H54 (cell line): ENCODE measurements around the gene PPP2R2D.

Experiments used
- DNase-seq: peaks from one replicate; pipeline ENCODE4 v3.0.0; 2011; ENCODE audit warnings: low spot score, mixed read lengths; ENCODE audit not compliant: insufficient read length
- FAIRE-seq: peaks from 3 replicates; lab custom pipeline; 2011; peaks lifted over from hg19 to GRCh38; lab: Jason Lieb, UNC
- POLR2A ChIP-seq: IDR thresholded peaks from 2 replicates; pipeline ENCODE4 v1.6.1; 2011; ENCODE audit warnings: low read depth, mild to moderate bottlenecking, low read length

Gene PPP2R2D

GRCh38 chr10:131859341-131860020, 41.3 kb upstream of the PPP2R2D start:
- TF ChIP-seq POLR2A = no peak
- no peak for FAIRE-seq
- no peak for DNase-seq

- no peak for TF ChIP-seq POLR2A
- DNase-seq (no peak), FAIRE-seq (no peak)
Observed at GRCh38 chr10:131860311-131860710, 40.5 kb upstream of the PPP2R2D start.

GRCh38 chr10:131860806-131861440, 39.9 kb upstream of the PPP2R2D start:
- FAIRE-seq (no peak), DNase-seq (no peak)
- TF ChIP-seq POLR2A = no peak

GRCh38 chr10:131862548-131862947, 38.3 kb upstream of the PPP2R2D start:
- DNase-seq = no peak
- no peak for FAIRE-seq
- TF ChIP-seq POLR2A = no peak

- FAIRE-seq = no peak
- DNase-seq = no peak
- no peak for TF ChIP-seq POLR2A
Observed at GRCh38 chr10:131865223-131865917, 35.4 kb upstream of the PPP2R2D start.

GRCh38 chr10:131866673-131867072, 34.1 kb upstream of the PPP2R2D start:
- FAIRE-seq (no peak), DNase-seq (no peak)
- TF ChIP-seq POLR2A = no peak

GRCh38 chr10:131868436-131868835, 32.4 kb upstream of the PPP2R2D start:
- no peak for TF ChIP-seq POLR2A
- FAIRE-seq = no peak
- DNase-seq = no peak

GRCh38 chr10:131869344-131869743, 31.5 kb upstream of the PPP2R2D start:
- FAIRE-seq (no peak), DNase-seq (no peak)
- no peak for TF ChIP-seq POLR2A

GRCh38 chr10:131870411-131870810, 30.4 kb upstream of the PPP2R2D start:
- no peak for TF ChIP-seq POLR2A
- no peak for FAIRE-seq
- no peak for DNase-seq

GRCh38 chr10:131870831-131871672, 29.8 kb upstream of the PPP2R2D start:
- TF ChIP-seq POLR2A = no peak
- no peak for DNase-seq
- no peak for FAIRE-seq

GRCh38 chr10:131871673-131872005, 29.2 kb upstream of the PPP2R2D start:
- FAIRE-seq (no peak), DNase-seq (no peak)
- TF ChIP-seq POLR2A = no peak

GRCh38 chr10:131872011-131872826, 28.6 kb upstream of the PPP2R2D start:
- FAIRE-seq = no peak
- no peak for DNase-seq

GRCh38 chr10:131872827-131873375, 27.9 kb upstream of the PPP2R2D start:
- TF ChIP-seq POLR2A = no peak
- DNase-seq (no peak), FAIRE-seq (no peak)

More at GRCh38 chr10:131872011-131872826, 28.6 kb upstream of the PPP2R2D start:
- TF ChIP-seq POLR2A = no peak
